CD8-positive, alpha-beta memory T cell (primary cell): Measurements from ENCODE around the gene SLC25A12. TPM values are rescaled to one million over a fixed set of nuclear protein-coding genes. Genes with fewer than 3 reads are reported as not detected.
"Not testable (repeated sequence)": the region's sequence is repeated elsewhere in the genome, so short reads cannot be mapped to it uniquely, and the experiment has no call there.

Experiments
- CTCF ChIA-PET: fragments of 350-600 bp; sonication (Branson Sonifier 250); formaldehyde crosslinking; loops from one replicate; lab custom pipeline; 2021; ENCODE audit warnings: antibody characterized with exemption; lab: Charles Lee
- POLR2A ChIA-PET: fragments of 350-600 bp; sonication (Branson Sonifier 250); formaldehyde crosslinking; loops from one replicate; lab custom pipeline; 2021; ENCODE audit warnings: antibody characterized with exemption; lab: Charles Lee
- DNase-seq, 5 donors: peaks; one replicate each; pipeline versions ENCODE4 v3.0.0 to v3.0.0-alpha.2; 2020 to 2022; ENCODE audit warnings: mixed read lengths in 1 of 5
- H3K27ac ChIP-seq: one replicate; pipeline ENCODE4 v1.7.0; 2013; ENCODE audit warnings: low read depth, mild to moderate bottlenecking, low read length, moderate library complexity
- H3K27me3 ChIP-seq: 2 replicates; pipeline ENCODE4 v1.7.0; 2013; ENCODE audit warnings: low read length, mild to moderate bottlenecking; ENCODE audit not compliant: insufficient read depth, poor library complexity, severe bottlenecking
- H3K36me3 ChIP-seq: 2 replicates; pipeline ENCODE4 v1.7.0; 2013; ENCODE audit warnings: mild to moderate bottlenecking, low read length, moderate library complexity; ENCODE audit not compliant: insufficient read depth
- H3K4me1 ChIP-seq: 2 replicates; pipeline ENCODE4 v1.7.0; 2013; ENCODE audit warnings: mild to moderate bottlenecking, low read length, moderate library complexity; ENCODE audit not compliant: insufficient read depth
- H3K4me3 ChIP-seq: 2 replicates; pipeline ENCODE4 v1.7.0; 2013; ENCODE audit warnings: mild to moderate bottlenecking, low read length
- H3K9me3 ChIP-seq: 2 replicates; pipeline ENCODE4 v1.7.0; 2013; ENCODE audit warnings: mild to moderate bottlenecking, low read length
- H3K27ac Mint-ChIP-seq, 8 donors: one replicate each; pipeline ENCODE4 v1.8.0; 2020 to 2021; ENCODE audit warnings: mixed read lengths in 8 of 8, mild to moderate bottlenecking in 6 of 8, inconsistent platforms in 3 of 8, moderate library complexity in 3 of 8
- H3K27me3 Mint-ChIP-seq, 2 donors: one replicate each; pipeline ENCODE4 v1.8.0; 2020 to 2021; ENCODE audit warnings: mixed read lengths in 2 of 2, mild to moderate bottlenecking in 1 of 2, moderate library complexity in 1 of 2
- H3K36me3 Mint-ChIP-seq, 3 donors: one replicate each; pipeline ENCODE4 v1.8.0; 2020 to 2021; ENCODE audit warnings: mixed read lengths in 3 of 3, inconsistent platforms in 1 of 3, mild to moderate bottlenecking in 1 of 3
- H3K4me1 Mint-ChIP-seq, 3 donors: one replicate each; pipeline ENCODE4 v1.8.0; 2020 to 2021; ENCODE audit warnings: mixed read lengths in 3 of 3, inconsistent platforms in 1 of 3, mild to moderate bottlenecking in 1 of 3
- H3K4me3 Mint-ChIP-seq, 7 donors: one replicate each; pipeline ENCODE4 v1.8.0; 2020 to 2021; ENCODE audit warnings: mixed read lengths in 7 of 7, mild to moderate bottlenecking in 6 of 7, moderate library complexity in 4 of 7, inconsistent platforms in 2 of 7
- H3K9me3 Mint-ChIP-seq, 5 donors: one replicate each; pipeline ENCODE4 v1.8.0; 2020 to 2022; ENCODE audit warnings: mixed read lengths in 5 of 5, mild to moderate bottlenecking in 3 of 5, moderate library complexity in 2 of 5, inconsistent platforms in 1 of 5
- polyA plus RNA-seq: library from polyadenylated mRNA; unstranded; fragments of 300-500 nt; fragmentation: Illumina TruSeq; gene quantifications from one replicate; pipeline ENCODE4 v1.2.3, GENCODE V29; 2021
- total RNA-seq, 2 experiments: library from RNA; stranded (reverse); gene quantifications; one replicate each; pipeline ENCODE4 v1.2.3, GENCODE V29; 2021

The SLC25A12 gene
- total and polyA plus RNA-seq, 3 experiments from 2014 or later: 12.8 to 22.9 (median 22.2) TPM

GRCh38 chr2:171772373-171772772 lies 121.7 kb downstream of the SLC25A12 start:
- no peak overlapping the region for H3K27ac ChIP-seq
- no peaks in the 10 kb centered on the region for H3K9me3 ChIP-seq
- no peaks in the 10 kb centered on the region for H3K4me1 ChIP-seq
- Mint-ChIP-seq H3K4me3 (no peak overlapping the region), H3K9me3 (peaks cover 4 to 15% (median 11%) of the 10 kb centered on the region in 5 donors), H3K27me3 (no peaks in the 10 kb centered on the region), H3K36me3 (peaks cover 4 to 41% (median 8%) of the 10 kb centered on the region in 3 donors), H3K4me1 (no peaks in the 10 kb centered on the region), H3K27ac (no peak overlapping the region)
- no peaks in the 10 kb centered on the region for H3K36me3 ChIP-seq
- H3K4me3 ChIP-seq: no peak overlapping the region
- CTCF ChIA-PET: no interaction called here
- POLR2A ChIA-PET: no interaction called here
- no peak for DNase-seq
- H3K27me3 ChIP-seq: no peaks in the 10 kb centered on the region

GRCh38 chr2:171771463-171771862 lies 122.6 kb downstream of the SLC25A12 start:
- DNase-seq: no peak
- Histone ChIP-seq H3K27me3 (no peaks in the 10 kb centered on the region), H3K4me3 (no peak overlapping the region), H3K9me3 (no peaks in the 10 kb centered on the region), H3K4me1 (no peaks in the 10 kb centered on the region), H3K36me3 (no peaks in the 10 kb centered on the region), H3K27ac (no peak overlapping the region)
- Mint-ChIP-seq H3K36me3 (peaks cover 6 to 41% (median 8%) of the 10 kb centered on the region in 3 donors), H3K4me3 (no peak overlapping the region), H3K27ac (no peak overlapping the region), H3K27me3 (no peaks in the 10 kb centered on the region), H3K4me1 (no peaks in the 10 kb centered on the region), H3K9me3 (peaks cover 4 to 15% (median 11%) of the 10 kb centered on the region in 5 donors)
- CTCF ChIA-PET: no interaction called here
- POLR2A ChIA-PET: no interaction called here

- no peak for DNase-seq
- Mint-ChIP-seq H3K36me3 (peaks cover 17 to 41% (median 24%) of the 10 kb centered on the region in 3 donors), H3K4me1 (no peaks in the 10 kb centered on the region), H3K4me3 (no peak overlapping the region), H3K9me3 (peaks cover 0 to 8% (median under 1%) of the 10 kb centered on the region in 5 donors), H3K27ac (no peak overlapping the region), H3K27me3 (peaks cover 0 to 3% of the 10 kb centered on the region in 2 donors)
- ChIA-PET CTCF (no interaction called here), POLR2A (no interaction called here)
- Histone ChIP-seq H3K27me3 (no peaks in the 10 kb centered on the region), H3K4me1 (no peaks in the 10 kb centered on the region), H3K27ac (no peak overlapping the region), H3K9me3 (no peaks in the 10 kb centered on the region), H3K36me3 (no peaks in the 10 kb centered on the region), H3K4me3 (no peak overlapping the region)
Measured at GRCh38 chr2:171763602-171764001, 130.4 kb downstream of the SLC25A12 start.

GRCh38 chr2:171762879-171763573 lies 131.0 kb downstream of the SLC25A12 start:
- Histone ChIP-seq H3K27me3 (no peaks in the 10 kb centered on the region), H3K27ac (no peak overlapping the region), H3K4me3 (no peak overlapping the region), H3K4me1 (no peaks in the 10 kb centered on the region), H3K9me3 (no peaks in the 10 kb centered on the region), H3K36me3 (no peaks in the 10 kb centered on the region)
- Mint-ChIP-seq H3K36me3 (peaks cover 17 to 47% (median 30%) of the 10 kb centered on the region in 3 donors), H3K27me3 (peaks cover 0 to 3% of the 10 kb centered on the region in 2 donors), H3K4me1 (no peaks in the 10 kb centered on the region), H3K27ac (no peak overlapping the region), H3K4me3 (no peak overlapping the region), H3K9me3 (peaks cover 0 to 10% (median 3%) of the 10 kb centered on the region in 5 donors)
- ChIA-PET POLR2A (no interaction called here), CTCF (no interaction called here)
- DNase-seq: no peak

GRCh38 chr2:171761176-171761575 lies 132.9 kb downstream of the SLC25A12 start:
- CTCF ChIA-PET: not testable (repeated sequence)

GRCh38 chr2:171758762-171759161 lies 135.3 kb downstream of the SLC25A12 start:
- H3K27me3 ChIP-seq, H3K4me1 Mint-ChIP-seq, H3K27ac ChIP-seq, H3K36me3 ChIP-seq, H3K4me3 ChIP-seq, H3K9me3 ChIP-seq, H3K4me3 Mint-ChIP-seq, CTCF ChIA-PET, DNase-seq, H3K27me3 Mint-ChIP-seq, H3K27ac Mint-ChIP-seq, H3K4me1 ChIP-seq, POLR2A ChIA-PET: not testable (repeated sequence)
- H3K9me3 Mint-ChIP-seq: peaks cover 0 to 20% (median 7%) of the 10 kb centered on the region in 5 donors
- peaks cover 21 to 77% (median 68%) of the 10 kb centered on the region in 3 donors for H3K36me3 Mint-ChIP-seq

More at GRCh38 chr2:171761176-171761575, 132.9 kb downstream of the SLC25A12 start:
- POLR2A ChIA-PET, H3K27ac ChIP-seq, H3K4me1 ChIP-seq, H3K4me3 ChIP-seq, H3K4me1 Mint-ChIP-seq, H3K4me3 Mint-ChIP-seq, DNase-seq, H3K36me3 ChIP-seq, H3K9me3 ChIP-seq, H3K27ac Mint-ChIP-seq, H3K27me3 Mint-ChIP-seq, H3K27me3 ChIP-seq: not testable (repeated sequence)
- Mint-ChIP-seq H3K36me3 (peaks cover 16 to 57% (median 47%) of the 10 kb centered on the region in 3 donors), H3K9me3 (peaks cover 0 to 16% (median 4%) of the 10 kb centered on the region in 5 donors)

- Mint-ChIP-seq H3K4me3 (no peak overlapping the region), H3K4me1 (no peaks in the 10 kb centered on the region), H3K27me3 (no peaks in the 10 kb centered on the region), H3K9me3 (peaks cover 0 to 17% (median 5%) of the 10 kb centered on the region in 5 donors), H3K36me3 (peaks cover 23 to 83% (median 58%) of the 10 kb centered on the region in 3 donors), H3K27ac (no peak overlapping the region)
- CTCF ChIA-PET: no interaction called here
- POLR2A ChIA-PET: no interaction called here
- Histone ChIP-seq H3K27me3 (no peaks in the 10 kb centered on the region), H3K9me3 (no peaks in the 10 kb centered on the region), H3K4me1 (no peaks in the 10 kb centered on the region), H3K36me3 (no peaks in the 10 kb centered on the region), H3K4me3 (no peak overlapping the region), H3K27ac (no peak overlapping the region)
- DNase-seq: no peak
Measured at GRCh38 chr2:171754254-171754939, 139.6 kb downstream of the SLC25A12 start.

- POLR2A ChIA-PET: no interaction called here
- no peak overlapping the region for H3K4me3 ChIP-seq
- H3K36me3 ChIP-seq: peaks cover 15% of the 10 kb centered on the region
- no peaks in the 10 kb centered on the region for H3K4me1 ChIP-seq
- no peaks in the 10 kb centered on the region for H3K27me3 ChIP-seq
- H3K27me3 Mint-ChIP-seq: no peaks in the 10 kb centered on the region
- H3K27ac Mint-ChIP-seq: no peak overlapping the region
- DNase-seq: no peak
- H3K36me3 Mint-ChIP-seq: peaks cover 29 to 87% (median 40%) of the 10 kb centered on the region in 3 donors
- no peaks in the 10 kb centered on the region for H3K9me3 ChIP-seq
- H3K27ac ChIP-seq: no peak overlapping the region
- peaks cover 0 to 2% (median 0%) of the 10 kb centered on the region in 3 donors for H3K4me1 Mint-ChIP-seq
- no peaks in the 10 kb centered on the region for H3K9me3 Mint-ChIP-seq
- CTCF ChIA-PET: no interaction called here
- no peak overlapping the region for H3K4me3 Mint-ChIP-seq
Measured at GRCh38 chr2:171747371-171747770, 146.7 kb downstream of the SLC25A12 start.
